Neural progenitor cell (in vitro differentiated cells): Measurements from ENCODE around the gene SPTB. TPM values are rescaled to one million over a fixed set of nuclear protein-coding genes. Genes with fewer than 3 reads are reported as not detected.

ENCODE experiments used
- DNase-seq: peaks from one replicate; pipeline ENCODE4 v3.0.0-alpha.2; 2016; ENCODE audit warnings: low spot score
- H2AFZ ChIP-seq: fragments of 200-600 bp; sonication (generic); replicated peaks from 2 replicates; pipeline ENCODE4 v1.6.1; 2016; ENCODE audit warnings: antibody characterized with exemption
- H3F3A ChIP-seq: fragments of 200-600 bp; sonication (generic); 2 replicates; pipeline ENCODE4 v1.6.1; 2016; ENCODE audit warnings: antibody characterized with exemption, low read depth
- H3K27ac ChIP-seq: fragments of 200-600 bp; sonication (generic); 2 replicates; pipeline ENCODE4 v1.5.1; 2016; ENCODE audit warnings: mild to moderate bottlenecking
- H3K27me3 ChIP-seq: fragments of 200-600 bp; sonication (generic); 2 replicates; pipeline ENCODE4 v1.6.1; 2016; ENCODE audit warnings: mild to moderate bottlenecking, moderate library complexity
- H3K36me3 ChIP-seq: fragments of 200-600 bp; sonication (generic); 2 replicates; pipeline ENCODE4 v1.5.1; 2016
- H3K4me1 ChIP-seq: fragments of 200-600 bp; sonication (generic); 2 replicates; pipeline ENCODE4 v1.6.1; 2016; ENCODE audit warnings: mixed run types
- H3K4me2 ChIP-seq: fragments of 200-600 bp; sonication (generic); 2 replicates; pipeline ENCODE4 v1.6.1; 2016
- H3K4me3 ChIP-seq: fragments of 200-600 bp; sonication (generic); 2 replicates; pipeline ENCODE4 v1.5.1; 2016
- H3K79me2 ChIP-seq: fragments of 200-600 bp; sonication (generic); 2 replicates; pipeline ENCODE4 v1.6.1; 2016; ENCODE audit warnings: low read depth
- H3K9ac ChIP-seq: fragments of 200-600 bp; sonication (generic); 2 replicates; pipeline ENCODE4 v1.6.1; 2016
- H3K9me3 ChIP-seq: fragments of 200-600 bp; sonication (generic); 2 replicates; pipeline ENCODE4 v1.5.1; 2016; ENCODE audit warnings: low read depth
- H4K20me1 ChIP-seq: fragments of 200-600 bp; sonication (generic); 2 replicates; pipeline ENCODE4 v1.6.1; 2016; ENCODE audit warnings: low read depth
- H3K27ac Mint-ChIP-seq: 3 replicates; pipeline ENCODE4 v1.8.0; 2021; ENCODE audit warnings: mixed read lengths
- H3K27me3 Mint-ChIP-seq: 2 replicates; pipeline ENCODE4 v1.8.0; 2022; ENCODE audit warnings: low read depth, mild to moderate bottlenecking, inconsistent platforms, moderate library complexity, mixed read lengths; ENCODE audit not compliant: insufficient read depth
- H3K36me3 Mint-ChIP-seq: 3 replicates; pipeline ENCODE4 v1.8.0; 2021; ENCODE audit warnings: mixed read lengths
- H3K4me1 Mint-ChIP-seq: 3 replicates; pipeline ENCODE4 v1.8.0; 2021; ENCODE audit warnings: mixed read lengths
- H3K4me3 Mint-ChIP-seq: 3 replicates; pipeline ENCODE4 v1.8.0; 2021; ENCODE audit warnings: mild to moderate bottlenecking, moderate library complexity, mixed read lengths
- H3K9me3 Mint-ChIP-seq: 3 replicates; pipeline ENCODE4 v1.8.0; 2020; ENCODE audit warnings: mixed read lengths
- EZH2 ChIP-seq: fragments of 200-600 bp; sonication (generic); IDR thresholded peaks from 2 replicates; pipeline ENCODE4 v1.6.1; 2017; ENCODE audit warnings: antibody characterized with exemption, mild to moderate bottlenecking, moderate library complexity
- EZH2phosphoT487 ChIP-seq: fragments of 200-600 bp; sonication (generic); IDR thresholded peaks from 2 replicates; pipeline ENCODE4 v1.6.1; 2017; ENCODE audit warnings: antibody characterized with exemption
- total RNA-seq: library from RNA; depleted of rRNA; stranded (reverse); fragments of >200 nt; gene quantifications from 2 replicates; pipeline ENCODE4 v1.2.3, GENCODE V29; 2015; ENCODE audit warnings: low replicate concordance
- TF ChIP-seq, protein P1 (sequence below): fragments of 200-600 bp; sonication (generic); IDR thresholded peaks from 2 replicates; pipeline ENCODE4 v1.5.1; 2017; ENCODE audit warnings: antibody characterized with exemption, mild to moderate bottlenecking

Gene SPTB
- total RNA-seq, 1 donor from 2014 or later: 0.09 TPM

DNA sequence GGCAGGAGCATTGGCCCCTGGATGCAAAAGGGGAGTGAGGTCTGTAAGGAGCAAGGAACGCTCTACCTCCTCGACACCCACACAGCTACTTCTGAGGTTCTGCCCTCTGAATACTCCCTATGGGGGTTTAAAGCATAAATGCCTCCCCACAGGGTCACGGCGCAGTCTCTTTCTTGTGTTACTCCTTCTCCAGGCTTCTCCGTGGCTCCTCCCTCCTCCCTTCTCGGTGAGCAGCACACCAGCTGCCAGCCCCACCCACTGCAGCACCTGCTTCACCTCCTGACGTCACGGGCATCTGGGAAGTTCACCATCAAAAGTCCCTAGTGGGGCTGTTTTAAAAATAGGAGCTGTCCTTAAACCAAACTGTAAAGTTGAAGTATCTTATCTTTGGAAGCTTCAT, 67.3 kb downstream of the SPTB start:
- TF ChIP-seq, protein P1, sequence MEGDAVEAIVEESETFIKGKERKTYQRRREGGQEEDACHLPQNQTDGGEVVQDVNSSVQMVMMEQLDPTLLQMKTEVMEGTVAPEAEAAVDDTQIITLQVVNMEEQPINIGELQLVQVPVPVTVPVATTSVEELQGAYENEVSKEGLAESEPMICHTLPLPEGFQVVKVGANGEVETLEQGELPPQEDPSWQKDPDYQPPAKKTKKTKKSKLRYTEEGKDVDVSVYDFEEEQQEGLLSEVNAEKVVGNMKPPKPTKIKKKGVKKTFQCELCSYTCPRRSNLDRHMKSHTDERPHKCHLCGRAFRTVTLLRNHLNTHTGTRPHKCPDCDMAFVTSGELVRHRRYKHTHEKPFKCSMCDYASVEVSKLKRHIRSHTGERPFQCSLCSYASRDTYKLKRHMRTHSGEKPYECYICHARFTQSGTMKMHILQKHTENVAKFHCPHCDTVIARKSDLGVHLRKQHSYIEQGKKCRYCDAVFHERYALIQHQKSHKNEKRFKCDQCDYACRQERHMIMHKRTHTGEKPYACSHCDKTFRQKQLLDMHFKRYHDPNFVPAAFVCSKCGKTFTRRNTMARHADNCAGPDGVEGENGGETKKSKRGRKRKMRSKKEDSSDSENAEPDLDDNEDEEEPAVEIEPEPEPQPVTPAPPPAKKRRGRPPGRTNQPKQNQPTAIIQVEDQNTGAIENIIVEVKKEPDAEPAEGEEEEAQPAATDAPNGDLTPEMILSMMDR: no peak
- TF ChIP-seq EZH2 (no peak), EZH2phosphoT487 (no peak)
- Mint-ChIP-seq H3K36me3 (no peaks in the 10 kb centered on the region), H3K27ac (no peak overlapping the region), H3K9me3 (no peaks in the 10 kb centered on the region), H3K4me3 (no peak overlapping the region), H3K4me1 (peaks cover under 1% of the 10 kb centered on the region), H3K27me3 (peaks cover 5% of the 10 kb centered on the region)
- H4K20me1 ChIP-seq: no peaks in the 10 kb centered on the region
- H3K79me2 ChIP-seq: no peaks in the 10 kb centered on the region
- peaks cover 4% of the 10 kb centered on the region for H3F3A ChIP-seq
- H3K27ac ChIP-seq: no peak overlapping the region
- no peaks in the 10 kb centered on the region for H3K9me3 ChIP-seq
- peaks cover 7% of the 10 kb centered on the region for H3K4me1 ChIP-seq
- no peaks in the 10 kb centered on the region for H3K27me3 ChIP-seq
- H3K4me2 ChIP-seq: peak overlapping the region; percentile 24
- DNase-seq: peak; percentile 43
- no peak overlapping the region for H3K9ac ChIP-seq
- no peak overlapping the region for H2AFZ ChIP-seq
- no peak overlapping the region for H3K4me3 ChIP-seq
- no peaks in the 10 kb centered on the region for H3K36me3 ChIP-seq

DNA sequence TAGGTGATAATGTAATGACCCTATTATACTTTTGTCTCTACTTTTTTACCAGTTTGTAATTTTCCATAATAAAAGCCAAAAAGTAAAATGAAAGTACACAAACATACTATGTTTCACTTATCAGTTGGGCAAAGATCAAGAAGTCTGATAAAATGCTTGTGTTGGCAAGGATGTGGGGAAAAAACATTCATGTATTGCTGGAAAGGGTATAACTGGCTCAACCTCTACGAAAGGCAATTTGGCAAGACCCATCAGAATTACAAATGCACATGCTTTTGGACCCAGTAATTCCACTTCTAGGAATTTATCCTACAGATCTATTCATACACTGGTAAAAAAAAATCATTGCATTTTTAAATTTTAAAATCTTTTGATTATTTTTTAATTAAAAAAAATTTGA, 68.0 kb downstream of the SPTB start:
- Mint-ChIP-seq H3K4me1 (no peaks in the 10 kb centered on the region), H3K27ac (no peak overlapping the region), H3K4me3 (no peak overlapping the region), H3K9me3 (no peaks in the 10 kb centered on the region), H3K36me3 (no peaks in the 10 kb centered on the region), H3K27me3 (peaks cover 5% of the 10 kb centered on the region)
- Histone ChIP-seq H2AFZ (no peak overlapping the region), H3K9me3 (no peaks in the 10 kb centered on the region), H3K36me3 (no peaks in the 10 kb centered on the region), H3K79me2 (no peaks in the 10 kb centered on the region), H3K4me3 (no peak overlapping the region), H4K20me1 (no peaks in the 10 kb centered on the region), H3K9ac (no peak overlapping the region), H3K27ac (no peak overlapping the region), H3K27me3 (no peaks in the 10 kb centered on the region), H3F3A (peaks cover 4% of the 10 kb centered on the region), H3K4me2 (no peak overlapping the region), H3K4me1 (peaks cover 7% of the 10 kb centered on the region)
- DNase-seq: no peak
- TF ChIP-seq EZH2 (no peak), EZH2phosphoT487 (no peak)
- TF ChIP-seq, protein P1: no peak

DNA sequence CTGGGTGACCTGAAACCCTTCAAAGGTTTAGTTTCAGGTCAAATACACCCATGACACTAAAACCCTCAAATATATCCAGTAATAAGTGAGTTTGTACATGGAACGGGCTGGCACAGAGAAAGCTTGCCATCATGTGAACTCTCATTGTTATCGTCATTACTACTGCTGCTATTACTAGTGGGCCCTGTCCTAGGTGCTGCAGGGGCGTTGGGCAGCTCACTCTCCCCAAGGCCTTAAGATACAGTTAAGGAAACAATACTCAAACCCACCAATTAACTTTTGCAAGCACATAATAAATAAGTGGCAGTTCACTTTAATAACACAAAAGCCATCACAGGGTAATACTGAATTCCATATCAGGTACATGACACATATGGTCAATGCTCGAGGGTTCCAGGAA, 71.3 kb downstream of the SPTB start:
- no peaks in the 10 kb centered on the region for H4K20me1 ChIP-seq
- H3K27me3 ChIP-seq: no peaks in the 10 kb centered on the region
- H3K4me1 ChIP-seq: peaks cover 7% of the 10 kb centered on the region
- H3K36me3 ChIP-seq: no peaks in the 10 kb centered on the region
- TF ChIP-seq, protein P1: no peak
- no peak for TF ChIP-seq EZH2
- TF ChIP-seq EZH2phosphoT487: no peak
- no peak for DNase-seq
- H3K4me3 ChIP-seq: no peak overlapping the region
- no peak overlapping the region for H3K4me2 ChIP-seq
- no peak overlapping the region for H3K9ac ChIP-seq
- no peak overlapping the region for H2AFZ ChIP-seq
- no peaks in the 10 kb centered on the region for H3K4me1 Mint-ChIP-seq
- peaks cover 4% of the 10 kb centered on the region for H3F3A ChIP-seq
- H3K9me3 ChIP-seq: no peaks in the 10 kb centered on the region
- H3K79me2 ChIP-seq: no peaks in the 10 kb centered on the region
- no peak overlapping the region for H3K27ac Mint-ChIP-seq
- no peaks in the 10 kb centered on the region for H3K9me3 Mint-ChIP-seq
- no peaks in the 10 kb centered on the region for H3K36me3 Mint-ChIP-seq
- H3K27ac ChIP-seq: no peak overlapping the region
- H3K27me3 Mint-ChIP-seq: peaks cover 4% of the 10 kb centered on the region
- no peak overlapping the region for H3K4me3 Mint-ChIP-seq
